Breast epithelium (tissue), 3 donors: ENCODE measurements around the gene P2RX5.

Experiments
- POLR2A ChIP-seq: fragments of 450-650 bp; IDR thresholded peaks from one replicate; pipeline ENCODE4 v1.6.1; 2016; ENCODE audit warnings: antibody characterized with exemption, mild to moderate bottlenecking, moderate library complexity
- TF ChIP-seq, protein P1 (sequence below), 3 donors: fragments of 450-650 bp; IDR thresholded peaks; one replicate each; pipeline ENCODE4 v1.5.1; 2016 to 2017; ENCODE audit warnings: antibody characterized with exemption in 3 of 3, mild to moderate bottlenecking in 3 of 3, moderate library complexity in 3 of 3

DNA sequence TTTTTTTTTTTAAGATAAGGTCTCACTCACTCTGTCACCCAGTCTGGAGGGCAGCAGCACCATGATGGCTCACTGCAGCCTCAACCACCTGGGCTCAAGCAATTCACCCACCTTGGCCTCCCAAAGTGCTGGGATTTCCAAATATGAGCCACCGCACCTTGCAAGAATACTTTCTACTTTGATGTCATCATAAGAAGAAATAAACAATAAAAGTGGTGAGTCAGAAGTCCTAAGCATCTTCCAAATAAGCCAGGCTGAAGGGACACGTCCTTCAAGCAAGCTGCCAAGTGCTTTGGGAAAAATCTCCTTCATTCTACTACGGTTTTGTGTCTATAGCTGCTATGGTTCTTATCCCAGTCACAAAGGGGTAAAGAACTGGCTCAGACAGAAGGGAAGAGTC, 48.1 kb upstream of the P2RX5 start:
- TF ChIP-seq POLR2A, result no peak
- TF ChIP-seq, protein P1, sequence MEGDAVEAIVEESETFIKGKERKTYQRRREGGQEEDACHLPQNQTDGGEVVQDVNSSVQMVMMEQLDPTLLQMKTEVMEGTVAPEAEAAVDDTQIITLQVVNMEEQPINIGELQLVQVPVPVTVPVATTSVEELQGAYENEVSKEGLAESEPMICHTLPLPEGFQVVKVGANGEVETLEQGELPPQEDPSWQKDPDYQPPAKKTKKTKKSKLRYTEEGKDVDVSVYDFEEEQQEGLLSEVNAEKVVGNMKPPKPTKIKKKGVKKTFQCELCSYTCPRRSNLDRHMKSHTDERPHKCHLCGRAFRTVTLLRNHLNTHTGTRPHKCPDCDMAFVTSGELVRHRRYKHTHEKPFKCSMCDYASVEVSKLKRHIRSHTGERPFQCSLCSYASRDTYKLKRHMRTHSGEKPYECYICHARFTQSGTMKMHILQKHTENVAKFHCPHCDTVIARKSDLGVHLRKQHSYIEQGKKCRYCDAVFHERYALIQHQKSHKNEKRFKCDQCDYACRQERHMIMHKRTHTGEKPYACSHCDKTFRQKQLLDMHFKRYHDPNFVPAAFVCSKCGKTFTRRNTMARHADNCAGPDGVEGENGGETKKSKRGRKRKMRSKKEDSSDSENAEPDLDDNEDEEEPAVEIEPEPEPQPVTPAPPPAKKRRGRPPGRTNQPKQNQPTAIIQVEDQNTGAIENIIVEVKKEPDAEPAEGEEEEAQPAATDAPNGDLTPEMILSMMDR (IDR thresholded peaks at IDR 0.05), result no peak
